ENCODE results near the gene SHBG.

SHBG gene

GRCh38 chr17:7610641-7611040, 19.3 kb upstream of the SHBG start:
- Histone ChIP-seq H3K36me3 (ENCODE audit: control insufficient read depth, insufficient read depth, low read length) (peaks cover 7% of the 10 kb centered on the region), H3K27me3 (replicated peaks; ENCODE audit: control insufficient read depth, insufficient read depth, low read length) (no peaks in the 10 kb centered on the region), H3K4me3 (replicated peaks; ENCODE audit: low read depth, low read length) (no peak overlapping the region)
- no peak for TF ChIP-seq CTCF (IDR thresholded peaks at IDR 0.05; ENCODE audit: insufficient read depth, low read length, poor library complexity, severe bottlenecking)
- DNase-seq (ENCODE audit: extremely low read depth, insufficient read length): no peak

GRCh38 chr17:7611635-7612293, 18.2 kb upstream of the SHBG start:
- peaks cover 5% of the 10 kb centered on the region for H3K36me3 ChIP-seq (ENCODE audit: control insufficient read depth, insufficient read depth, low read length)
- no peaks in the 10 kb centered on the region for H3K27me3 ChIP-seq (replicated peaks; ENCODE audit: control insufficient read depth, insufficient read depth, low read length)
- H3K4me3 ChIP-seq (replicated peaks; ENCODE audit: low read depth, low read length): no peak overlapping the region
- DNase-seq (ENCODE audit: extremely low read depth, insufficient read length): no peak
- TF ChIP-seq CTCF (IDR thresholded peaks at IDR 0.05; ENCODE audit: insufficient read depth, low read length, poor library complexity, severe bottlenecking): no peak

- peaks cover 5% of the 10 kb centered on the region for H3K36me3 ChIP-seq (ENCODE audit: control insufficient read depth, insufficient read depth, low read length)
- TF ChIP-seq CTCF (IDR thresholded peaks at IDR 0.05; ENCODE audit: insufficient read depth, low read length, poor library complexity, severe bottlenecking): no peak
- H3K27me3 ChIP-seq (replicated peaks; ENCODE audit: control insufficient read depth, insufficient read depth, low read length): no peaks in the 10 kb centered on the region
- DNase-seq (ENCODE audit: extremely low read depth, insufficient read length): no peak
- H3K4me3 ChIP-seq (replicated peaks; ENCODE audit: low read depth, low read length): no peak overlapping the region
Measured at GRCh38 chr17:7612294-7612640, 17.7 kb upstream of the SHBG start.

GRCh38 chr17:7613769-7614424, 16.0 kb upstream of the SHBG start:
- peaks cover 5% of the 10 kb centered on the region for H3K36me3 ChIP-seq (ENCODE audit: control insufficient read depth, insufficient read depth, low read length)
- peak overlapping the region; percentile 96 for H3K4me3 ChIP-seq (replicated peaks; ENCODE audit: low read depth, low read length)
- no peak for DNase-seq (ENCODE audit: extremely low read depth, insufficient read length)
- TF ChIP-seq CTCF (IDR thresholded peaks at IDR 0.05; ENCODE audit: insufficient read depth, low read length, poor library complexity, severe bottlenecking): peak; percentile 12
- no peaks in the 10 kb centered on the region for H3K27me3 ChIP-seq (replicated peaks; ENCODE audit: control insufficient read depth, insufficient read depth, low read length)

GRCh38 chr17:7614425-7615264, 15.3 kb upstream of the SHBG start, which contains the start of gene FXR2:
Gene FXR2, minus strand, starts transcription at chr17:7614897. Its CDS starts 365 bp downstream, at chr17:7614532.
- peak; percentile 65 for TF ChIP-seq CTCF (IDR thresholded peaks at IDR 0.05; ENCODE audit: insufficient read depth, low read length, poor library complexity, severe bottlenecking)
- Histone ChIP-seq H3K27me3 (replicated peaks; ENCODE audit: control insufficient read depth, insufficient read depth, low read length) (no peaks in the 10 kb centered on the region), H3K4me3 (replicated peaks; ENCODE audit: low read depth, low read length) (peak within 1 kb of the TSS; percentile 96), H3K36me3 (ENCODE audit: control insufficient read depth, insufficient read depth, low read length) (peaks cover 5% of the 10 kb centered on the region)
- DNase-seq (ENCODE audit: extremely low read depth, insufficient read length): peak; percentile 100
